Epidermal melanocyte (primary cell): Measurements from ENCODE around the gene TRIM25.

ENCODE experiments used
- DNase-seq: peaks from one replicate; pipeline ENCODE4 v3.0.0; 2011; ENCODE audit warnings: low spot score; ENCODE audit not compliant: insufficient read length

TRIM25 gene

DNA sequence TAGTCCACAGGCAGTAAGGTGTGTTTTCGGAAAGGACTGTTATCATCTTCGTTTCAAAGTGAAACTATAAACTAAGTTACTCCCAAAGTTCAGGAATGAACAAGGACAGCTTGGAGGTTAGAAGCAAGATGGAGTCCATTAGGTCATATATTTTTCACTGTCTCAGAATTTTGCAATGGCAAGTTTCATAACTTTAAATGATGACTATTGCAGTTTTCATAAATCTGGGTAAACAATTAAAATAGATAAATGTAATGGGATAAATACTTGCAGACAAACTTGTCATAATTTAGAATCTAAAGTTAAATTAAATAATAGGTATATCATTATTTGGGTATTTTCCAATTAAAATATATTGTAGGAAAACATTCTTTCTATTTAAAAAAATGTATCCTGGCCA lies 14.7 kb upstream of the TRIM25 start:
- no peak for DNase-seq

DNA sequence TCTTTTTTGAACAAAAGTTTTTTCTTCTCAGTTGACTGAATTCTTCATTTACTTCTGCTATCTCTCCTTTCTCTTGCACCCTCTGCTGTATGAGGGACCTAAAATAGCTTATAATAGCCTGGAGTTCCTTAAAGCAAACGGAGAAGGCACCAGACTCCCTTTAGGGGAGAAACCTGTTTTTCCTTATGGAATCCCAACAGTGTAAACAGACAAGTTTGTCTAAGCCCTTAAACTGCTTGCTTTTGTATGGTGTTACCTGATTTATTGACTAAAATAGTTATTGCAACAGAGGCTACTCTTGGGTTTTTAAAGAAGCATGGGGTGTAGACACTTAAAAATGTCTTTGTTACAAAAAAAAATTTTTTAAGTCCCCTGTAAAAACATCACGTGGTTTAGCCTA lies 12.9 kb upstream of the TRIM25 start:
- no peak for DNase-seq

DNA sequence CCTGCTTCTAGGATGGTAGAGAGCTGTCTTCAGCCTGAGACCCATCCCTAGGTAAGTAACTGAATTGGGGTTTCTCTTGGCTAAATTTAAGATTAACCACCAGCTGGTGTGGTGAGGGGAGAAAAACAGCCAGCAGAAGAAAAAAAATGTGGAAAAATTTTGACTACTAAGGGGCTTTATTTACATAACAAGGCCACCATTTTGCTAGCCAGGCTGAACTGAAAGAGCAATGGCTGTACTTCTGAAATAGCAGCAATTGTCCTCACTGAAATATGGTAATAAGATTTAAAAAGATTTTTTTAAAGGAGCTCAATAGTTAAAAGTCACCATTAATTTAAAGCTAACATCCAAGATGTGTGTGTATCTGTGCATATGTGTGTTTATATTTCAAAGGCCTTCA lies 12.4 kb upstream of the TRIM25 start:
- DNase-seq = no peak

DNA sequence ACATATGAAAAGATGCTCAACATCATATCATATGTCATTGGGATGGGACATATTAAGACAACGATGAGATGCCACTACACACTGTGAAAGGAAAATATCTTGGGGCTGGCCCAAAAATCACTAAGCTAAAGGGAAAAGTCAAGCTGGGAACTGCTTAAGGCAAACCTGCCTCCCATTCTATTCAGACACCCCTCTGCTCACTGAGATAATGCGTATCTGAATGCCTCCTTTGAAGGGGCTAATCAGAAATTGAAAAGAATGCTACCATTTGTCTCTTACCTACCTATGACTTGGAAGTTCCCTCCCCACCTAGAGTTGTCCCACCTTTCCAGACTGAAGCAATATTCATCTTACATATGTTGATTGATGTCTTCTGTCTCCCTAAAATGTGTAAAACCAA lies 11.2 kb upstream of the TRIM25 start:
- DNase-seq = no peak

DNA sequence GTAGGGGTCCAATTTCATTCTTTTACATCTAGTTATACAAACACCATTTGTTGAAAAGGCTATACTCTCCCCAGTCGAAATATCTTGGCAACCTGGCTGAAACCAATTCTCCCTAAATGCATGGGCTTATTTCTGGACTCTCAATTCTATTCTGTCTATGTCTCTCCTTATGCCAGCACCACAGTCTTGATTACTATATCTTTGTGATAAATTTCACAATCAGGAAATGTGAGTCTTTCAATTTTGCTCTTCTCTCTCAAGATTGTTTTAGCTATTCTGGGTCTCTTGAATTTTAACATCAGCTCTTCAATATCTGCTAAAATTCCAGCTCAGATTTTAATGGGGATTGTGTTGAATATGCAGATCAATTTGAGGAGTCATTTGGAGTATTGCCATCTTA lies 5.9 kb upstream of the TRIM25 start:
- DNase-seq = no peak

DNA sequence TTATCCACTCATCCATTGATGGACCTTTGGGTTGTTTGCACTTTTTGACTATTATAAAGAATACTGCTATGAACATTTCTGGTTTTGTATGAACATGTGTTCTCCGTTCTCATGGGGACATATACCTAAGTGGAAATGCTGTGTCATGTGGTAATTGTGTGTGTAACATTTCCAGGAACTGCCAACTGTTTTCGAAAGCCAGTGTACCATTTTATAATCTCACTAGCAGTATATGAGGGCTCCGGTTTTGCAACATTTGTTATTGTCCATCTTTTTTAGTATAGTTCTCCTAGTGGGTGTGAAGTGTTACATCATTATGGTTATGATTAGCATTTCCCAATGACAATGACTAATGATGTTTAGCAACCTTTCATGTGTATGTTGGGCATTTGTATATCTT lies 5.1 kb upstream of the TRIM25 start:
- no peak for DNase-seq

DNA sequence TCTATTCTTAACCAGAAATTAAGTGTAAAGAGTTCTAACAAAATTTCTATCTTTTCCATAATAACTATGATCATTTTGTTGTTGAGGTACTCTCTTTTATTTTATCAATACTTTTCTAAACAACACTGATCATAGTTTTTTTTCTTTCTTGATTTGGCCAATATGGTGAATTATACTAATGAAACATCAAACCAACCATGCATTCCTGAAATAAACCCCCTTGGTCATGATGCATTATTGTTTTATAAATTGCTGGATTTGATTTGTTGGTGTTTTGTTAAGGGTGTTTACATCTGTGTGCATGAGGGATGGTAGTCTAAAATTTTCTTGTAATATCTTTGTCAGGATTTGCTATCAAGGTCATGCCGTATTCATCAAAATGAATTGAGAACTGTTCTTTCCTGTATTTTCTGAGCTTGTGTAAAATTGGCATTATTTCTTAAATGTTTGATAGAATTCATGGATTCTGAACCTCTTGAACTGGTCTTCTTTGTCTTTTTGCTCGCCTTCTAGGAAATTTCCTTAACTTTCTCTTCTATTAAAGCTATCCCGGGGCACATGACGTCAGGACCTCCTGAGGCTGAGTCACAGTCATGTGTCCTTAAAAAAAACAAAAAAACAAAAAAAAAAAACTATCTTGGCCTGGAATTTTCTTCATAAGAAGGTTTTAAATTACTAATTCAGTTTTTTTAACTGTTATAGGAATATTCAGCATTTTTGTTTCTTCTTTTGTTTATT lies 3.9 kb upstream of the TRIM25 start:
- no peak for DNase-seq

DNA sequence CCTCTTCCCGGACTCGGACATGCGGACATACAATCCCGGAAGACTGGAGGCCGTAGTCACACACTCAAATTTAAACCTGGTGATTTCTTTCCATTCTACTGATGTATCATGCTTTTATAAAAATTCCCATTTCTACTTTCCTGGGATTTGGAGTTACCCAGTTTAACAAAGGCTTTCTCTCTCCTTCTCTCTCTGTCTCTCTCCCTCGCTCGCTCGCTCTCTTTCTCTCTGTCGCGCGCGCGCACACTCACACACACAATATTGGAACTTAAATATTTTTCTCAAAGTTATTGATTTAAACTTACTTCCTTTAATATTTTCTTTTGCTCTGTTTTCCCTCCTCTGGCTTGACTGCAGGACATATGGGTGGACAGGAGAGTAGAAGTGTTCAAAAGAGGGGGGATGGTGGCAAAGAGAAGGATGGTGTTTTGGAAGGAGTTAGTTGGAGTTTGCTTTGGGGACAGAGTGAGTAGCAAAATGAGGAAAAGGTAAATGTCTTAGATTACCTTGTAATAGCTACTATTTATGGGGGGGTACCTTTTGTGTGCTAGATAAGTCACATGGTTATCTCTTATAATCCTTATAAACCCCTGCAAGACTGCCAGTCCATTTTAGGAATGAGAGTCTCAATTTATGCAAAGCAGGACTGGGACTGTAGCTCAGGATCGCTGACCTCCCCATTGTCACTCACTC lies 878 bp upstream of the TRIM25 start:
- DNase-seq = no peak

DNA sequence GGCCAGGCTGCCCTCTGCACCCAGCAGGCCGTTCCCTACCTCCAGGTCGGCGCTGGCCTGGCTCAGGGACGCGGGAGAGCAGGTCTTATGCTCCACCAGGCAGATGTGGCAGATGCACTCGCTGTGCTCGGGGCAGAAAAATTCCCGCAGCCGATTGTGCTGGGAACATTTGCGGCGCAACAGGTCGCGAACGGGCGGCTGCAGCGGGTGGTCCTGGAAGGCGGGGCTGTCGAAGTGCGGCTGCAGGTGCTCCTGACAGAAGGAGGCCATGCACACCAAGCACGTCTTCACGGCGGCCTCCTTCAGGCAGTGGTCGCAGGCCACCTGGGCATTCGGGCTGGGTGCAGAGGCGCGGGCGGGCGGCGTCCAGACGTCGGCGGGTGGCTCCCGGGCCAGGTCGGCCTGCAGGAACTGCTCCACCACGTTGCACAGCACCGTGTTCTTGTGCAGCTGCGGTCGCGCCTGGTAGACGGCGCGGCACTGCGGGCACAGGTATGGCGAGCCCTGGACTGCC lies 439 bp downstream of the TRIM25 start:
- DNase-seq = no peak

DNA sequence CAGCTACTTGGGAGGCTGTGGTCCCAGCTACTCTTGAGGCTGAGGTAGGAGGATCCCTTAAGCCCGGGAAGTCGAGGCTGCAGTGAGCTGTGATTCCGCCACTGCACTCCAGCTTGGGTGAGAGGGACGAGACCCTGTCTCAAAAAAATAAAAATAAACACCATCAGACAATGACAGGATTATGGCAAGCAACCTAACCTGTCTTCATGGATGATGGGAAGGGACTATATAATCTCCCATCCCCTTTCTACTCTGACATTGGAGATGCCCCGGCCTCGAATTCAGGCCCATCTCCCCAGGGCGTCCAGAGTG lies 893 bp downstream of the TRIM25 start:
- no peak for DNase-seq

DNA sequence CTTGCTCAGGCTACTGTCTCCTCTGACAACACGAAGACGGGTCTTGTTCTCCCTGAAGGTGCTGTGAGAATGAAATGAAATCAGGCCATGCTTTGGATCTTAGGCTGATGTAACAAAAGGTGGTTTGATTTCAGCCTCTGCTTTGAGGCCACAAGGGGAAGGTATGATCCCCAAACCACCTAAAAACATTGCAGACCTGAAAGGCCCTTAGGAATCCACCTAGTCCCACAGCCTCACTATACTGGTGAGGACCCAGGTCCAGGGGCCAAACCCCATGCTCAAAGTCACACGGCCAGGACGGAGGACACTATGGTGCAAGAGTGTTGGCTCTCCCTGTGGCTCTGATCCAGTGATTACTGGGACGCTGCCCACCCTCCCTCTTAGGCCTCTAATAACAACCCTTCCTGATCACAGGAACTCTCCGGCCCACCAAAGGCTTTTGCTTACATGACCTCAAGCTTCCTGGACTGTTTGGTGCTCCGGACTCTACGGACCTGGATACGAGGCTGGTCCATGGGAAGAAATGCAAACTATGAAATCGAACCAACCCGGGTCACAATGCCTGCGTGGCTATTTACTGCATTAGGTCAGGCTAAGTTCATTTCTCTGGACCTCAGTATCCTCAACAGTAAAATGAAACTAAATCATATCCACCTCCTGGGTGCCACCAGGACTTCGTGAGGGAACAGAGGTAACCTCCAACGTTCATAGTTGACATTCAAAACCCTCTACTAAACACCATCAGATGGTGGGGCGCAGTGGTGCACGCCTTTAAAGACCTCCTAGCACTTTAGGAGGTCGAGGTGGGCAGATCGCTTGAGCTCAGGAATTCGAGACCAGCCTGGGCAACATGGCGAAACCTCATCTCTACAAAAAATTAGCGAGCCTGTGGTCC lies 1.5 kb downstream of the TRIM25 start:
- DNase-seq = no peak

DNA sequence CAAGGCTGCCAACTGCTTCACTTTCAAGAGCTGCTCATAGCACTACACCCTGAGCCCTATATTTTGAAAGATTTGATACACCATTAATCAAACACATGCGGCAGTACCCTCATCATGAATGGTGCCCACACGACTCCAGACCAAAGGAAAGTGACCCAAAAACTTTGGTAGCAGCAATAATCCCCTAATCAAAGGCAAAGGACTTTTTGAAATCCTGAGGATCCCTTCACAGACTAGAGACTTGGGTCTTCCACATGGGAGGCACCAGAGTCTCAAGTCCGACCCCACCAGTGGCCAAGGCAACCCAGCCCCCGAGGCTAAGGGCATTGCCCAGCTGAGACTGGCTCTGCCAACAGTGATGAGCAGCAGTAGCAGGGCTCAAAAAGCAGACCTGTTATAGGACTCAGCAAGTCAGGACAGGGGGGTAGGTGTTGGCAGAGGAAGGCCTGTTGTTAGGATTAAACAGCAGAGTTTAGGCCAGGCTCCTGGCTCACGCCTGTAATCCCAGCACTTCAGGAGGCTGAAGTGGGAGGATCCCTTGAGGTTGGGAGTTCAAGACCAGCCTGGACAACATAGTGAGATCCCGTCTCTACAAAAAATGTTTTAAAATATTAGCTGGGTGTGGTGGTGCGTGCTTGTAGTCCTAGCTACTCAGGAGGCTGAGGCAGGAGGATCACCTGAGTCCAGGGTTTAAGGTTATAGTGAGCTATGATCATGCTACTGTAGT lies 3.2 kb downstream of the TRIM25 start:
- DNase-seq = no peak

DNA sequence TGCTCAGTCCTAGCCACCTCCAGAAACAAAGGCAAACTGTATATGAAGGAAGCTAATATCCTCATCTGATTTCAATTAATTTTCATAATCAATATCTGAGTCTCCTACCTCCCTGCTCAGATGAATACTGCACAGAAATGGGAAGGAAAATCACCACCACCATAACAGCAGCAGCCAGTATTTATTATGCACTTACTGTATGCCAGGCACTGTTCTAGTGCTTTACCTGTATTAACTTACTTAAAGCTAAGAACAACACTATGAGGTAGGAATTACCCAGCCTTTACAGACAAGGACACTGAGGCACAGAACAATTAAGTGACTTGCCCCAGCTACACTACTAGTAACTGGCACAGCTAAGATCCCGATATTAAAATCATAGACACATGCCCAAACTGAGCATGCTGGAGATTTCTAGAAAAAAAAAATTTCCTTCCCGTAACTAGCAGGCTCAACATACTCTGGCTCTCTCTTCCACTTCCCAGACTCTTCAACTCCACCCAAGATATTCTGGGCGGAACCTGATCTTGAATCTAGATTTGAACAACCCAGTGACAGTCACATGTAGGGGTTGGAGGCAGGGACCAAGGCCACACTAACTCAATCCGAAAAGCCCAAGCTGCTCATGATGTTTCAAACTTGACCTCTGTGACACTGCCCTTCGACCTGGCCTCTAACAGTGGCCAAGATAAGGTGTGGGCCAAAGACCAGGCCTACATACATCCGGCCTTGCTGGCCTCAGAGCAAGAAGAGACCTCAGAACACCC lies 3.9 kb downstream of the TRIM25 start:
- DNase-seq = no peak

DNA sequence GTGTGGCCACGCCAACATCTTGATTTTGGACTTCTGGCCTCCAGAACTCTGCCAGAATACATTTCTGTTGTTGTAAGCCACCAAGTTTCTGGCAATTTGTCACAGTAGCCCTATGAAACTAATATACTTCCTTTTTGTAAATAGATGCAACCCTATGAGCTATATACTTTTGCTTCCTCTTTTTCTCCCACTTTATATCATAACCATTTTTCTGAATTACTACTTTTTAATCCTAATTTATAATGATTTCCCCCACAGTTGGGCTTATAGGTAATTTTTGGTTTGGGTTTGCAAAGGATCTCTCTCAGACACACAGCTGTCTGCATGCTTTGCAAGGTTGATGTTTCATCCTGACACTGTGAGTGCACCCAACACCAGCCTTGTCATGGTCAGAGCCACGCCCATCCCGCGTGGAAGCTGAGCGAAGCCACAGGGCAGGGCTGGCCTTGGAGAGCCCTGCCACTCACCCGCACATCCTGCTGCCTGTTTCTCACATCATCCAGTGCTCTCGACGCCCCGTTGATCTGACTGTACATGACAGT lies 5.8 kb downstream of the TRIM25 start:
- no peak for DNase-seq

DNA sequence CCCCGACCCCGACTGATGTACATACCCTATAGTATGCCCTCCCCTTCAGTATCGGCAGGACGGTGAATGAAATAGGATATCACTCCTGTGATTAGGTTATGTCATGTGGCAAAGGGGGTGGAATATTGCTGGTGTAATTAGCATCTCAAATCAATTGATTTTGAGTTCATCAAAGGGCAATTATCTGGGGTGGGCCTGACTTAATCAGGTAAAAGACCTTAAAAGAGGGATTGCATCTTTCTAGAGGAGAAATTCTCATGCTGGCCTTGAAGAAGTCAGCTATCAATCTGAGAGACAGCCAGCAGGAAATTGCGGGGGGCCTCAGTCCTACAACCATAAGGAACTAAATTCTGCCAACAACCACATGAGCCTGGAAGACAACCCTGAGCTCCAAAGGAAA lies 10.3 kb downstream of the TRIM25 start:
- DNase-seq = no peak

DNA sequence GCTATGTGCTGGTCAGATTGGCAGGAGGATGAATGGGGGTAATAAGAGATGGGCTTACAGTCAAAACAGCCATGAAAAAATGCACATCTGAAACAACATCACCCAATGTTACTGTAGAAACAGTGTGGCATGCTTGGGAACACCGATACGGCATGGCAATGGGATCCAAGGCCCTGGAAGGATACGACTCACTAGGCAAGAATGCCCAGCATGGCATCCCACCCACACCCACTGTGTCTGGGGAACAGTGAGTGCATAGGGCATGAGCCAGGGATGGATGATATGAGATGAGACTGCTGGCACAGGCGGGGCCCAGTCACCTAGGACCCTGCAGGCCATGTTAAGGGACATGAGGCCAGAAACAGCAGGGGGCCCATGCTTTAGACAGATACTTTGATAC lies 11.5 kb downstream of the TRIM25 start:
- no peak for DNase-seq

DNA sequence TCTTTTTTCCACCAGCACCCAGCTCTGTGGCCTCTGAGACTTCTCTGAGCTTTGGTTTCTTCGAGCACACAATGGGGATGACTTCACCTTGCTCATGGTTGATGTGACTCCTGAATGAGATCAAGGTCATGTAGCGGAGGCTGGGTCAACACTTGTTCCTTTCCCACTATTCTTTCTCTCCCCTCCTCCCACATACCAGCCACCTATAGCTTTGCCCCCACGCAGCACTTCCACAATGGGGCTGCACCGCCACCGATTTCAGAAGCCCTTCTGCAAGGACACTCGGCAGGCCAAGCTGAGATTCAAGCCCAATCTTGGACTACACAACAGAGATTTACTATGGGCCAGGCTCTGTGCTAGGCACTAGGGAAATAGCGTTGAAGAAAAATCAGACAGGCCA lies 14.4 kb downstream of the TRIM25 start:
- no peak for DNase-seq

DNA sequence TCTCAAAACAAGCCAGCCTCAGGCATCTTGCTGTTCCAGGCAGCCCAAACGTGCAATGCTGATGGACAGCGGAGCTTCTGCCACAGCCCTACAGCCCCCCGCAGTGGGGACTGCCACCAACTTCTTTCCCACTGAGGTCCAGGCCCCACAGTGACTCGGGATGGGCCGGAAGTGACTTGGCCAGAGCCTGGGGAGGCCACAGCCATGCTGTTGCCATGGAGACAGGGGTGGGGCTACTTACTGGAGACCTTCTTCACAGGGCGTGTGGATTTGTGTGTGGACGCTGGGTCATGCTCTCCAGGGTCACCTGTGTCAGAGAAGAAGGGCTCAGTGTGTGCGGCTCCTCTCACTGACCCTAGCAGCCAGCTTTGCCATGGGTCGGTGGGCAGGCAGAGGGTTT lies 15.0 kb downstream of the TRIM25 start:
- no peak for DNase-seq

DNA sequence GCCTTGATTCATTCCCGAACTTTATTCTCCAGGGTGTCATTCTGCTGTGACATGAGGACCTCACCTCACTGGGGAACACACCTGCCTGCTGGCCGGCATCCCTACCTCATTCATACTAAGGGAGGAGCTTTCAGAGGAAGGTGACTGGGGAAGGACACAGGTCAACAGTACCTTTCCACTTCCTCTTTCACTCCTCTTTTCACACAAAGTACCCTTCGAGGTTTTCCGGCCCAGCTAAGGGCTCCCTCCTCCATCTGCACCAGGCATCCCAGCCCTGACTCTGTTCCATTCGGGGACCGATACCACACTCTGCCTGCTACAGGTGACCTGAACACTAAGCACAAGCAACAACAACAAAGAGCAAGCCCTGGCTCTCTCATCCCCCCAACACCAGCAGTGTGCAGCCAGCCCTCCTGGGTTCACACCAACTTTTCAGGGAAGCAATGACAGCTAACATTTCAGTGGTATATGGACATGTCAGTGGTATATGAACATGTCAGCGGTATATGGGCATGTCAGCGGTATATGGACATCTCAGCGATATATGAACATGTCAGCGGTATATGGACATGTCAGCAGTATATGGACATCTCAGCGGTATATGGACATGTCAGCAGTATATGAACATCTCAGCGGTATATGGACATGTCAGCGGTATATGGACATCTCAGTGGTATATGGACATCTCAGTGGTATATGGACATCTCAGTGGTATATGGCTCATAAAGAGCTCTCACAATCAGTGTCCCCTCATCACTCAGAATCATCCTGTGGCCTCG lies 16.0 kb downstream of the TRIM25 start:
- no peak for DNase-seq

DNA sequence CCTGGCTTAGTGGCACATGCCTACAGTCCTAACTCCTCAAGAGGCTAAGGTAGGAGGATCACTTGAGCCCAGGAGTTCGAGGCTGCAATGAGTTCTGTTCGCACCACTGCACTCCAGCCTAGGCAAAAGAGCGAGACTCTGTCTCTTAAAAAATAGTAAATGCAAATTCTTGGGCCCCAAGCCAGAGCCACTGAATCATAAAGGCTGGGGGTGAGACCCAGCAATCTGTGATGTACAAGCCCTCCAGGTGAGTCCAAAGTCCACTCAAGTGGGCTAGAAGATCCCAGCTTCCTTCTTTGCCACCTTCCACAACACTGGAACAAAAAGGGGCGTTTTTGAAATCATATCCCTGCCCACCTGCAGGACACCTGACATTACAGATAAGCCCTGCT lies 16.9 kb downstream of the TRIM25 start:
- no peak for DNase-seq
